HepG2 (cell line): Measurements from ENCODE around the gene FAM174B.

Experiments
- ARID2 ChIP-seq: sonication (generic); formaldehyde crosslinking; IDR thresholded peaks from 2 replicates; pipeline ENCODE4 v1.8.1; 2022; ENCODE audit warnings: mild to moderate bottlenecking, missing genetic modification reagents, borderline replicate concordance
- PRDM10 ChIP-seq: sonication (generic); formaldehyde crosslinking; IDR thresholded peaks from 2 replicates; pipeline ENCODE4 v1.4.0; 2020; ENCODE audit warnings: low read depth, missing genetic modification reagents
- REL ChIP-seq: sonication (generic); formaldehyde crosslinking; conservative IDR thresholded peaks from 2 replicates; pipeline ENCODE4 v1.8.0; 2022; ENCODE audit warnings: mild to moderate bottlenecking, missing genetic modification reagents, moderate library complexity
- TCF7 ChIP-seq: sonication (generic); IDR thresholded peaks from 2 replicates; pipeline ENCODE4 v1.6.1; 2016; ENCODE audit warnings: antibody characterized with exemption, low read depth
- ZNF280B ChIP-seq: sonication (generic); formaldehyde crosslinking; IDR thresholded peaks from 2 replicates; pipeline ENCODE4 v1.5.0; 2020; ENCODE audit warnings: missing genetic modification reagents, mild to moderate bottlenecking, borderline replicate concordance
- ZNF512B ChIP-seq: sonication (generic); formaldehyde crosslinking; IDR thresholded peaks from 2 replicates; pipeline ENCODE4 v1.5.1; 2020; ENCODE audit warnings: missing genetic modification reagents, mild to moderate bottlenecking, borderline replicate concordance

GRCh38 chr15:92619145-92620101 is 36.2 kb downstream of the FAM174B start:
- TF ChIP-seq ZNF280B (CRISPR knock-in tag) (no peak), ARID2 (no peak), PRDM10 (CRISPR knock-in tag) (no peak), TCF7 (no peak), REL (CRISPR knock-in tag) (no peak), ZNF512B (CRISPR knock-in tag) (no peak)
